ENCODE results near the gene ZNF462.

Gene ZNF462

DNA sequence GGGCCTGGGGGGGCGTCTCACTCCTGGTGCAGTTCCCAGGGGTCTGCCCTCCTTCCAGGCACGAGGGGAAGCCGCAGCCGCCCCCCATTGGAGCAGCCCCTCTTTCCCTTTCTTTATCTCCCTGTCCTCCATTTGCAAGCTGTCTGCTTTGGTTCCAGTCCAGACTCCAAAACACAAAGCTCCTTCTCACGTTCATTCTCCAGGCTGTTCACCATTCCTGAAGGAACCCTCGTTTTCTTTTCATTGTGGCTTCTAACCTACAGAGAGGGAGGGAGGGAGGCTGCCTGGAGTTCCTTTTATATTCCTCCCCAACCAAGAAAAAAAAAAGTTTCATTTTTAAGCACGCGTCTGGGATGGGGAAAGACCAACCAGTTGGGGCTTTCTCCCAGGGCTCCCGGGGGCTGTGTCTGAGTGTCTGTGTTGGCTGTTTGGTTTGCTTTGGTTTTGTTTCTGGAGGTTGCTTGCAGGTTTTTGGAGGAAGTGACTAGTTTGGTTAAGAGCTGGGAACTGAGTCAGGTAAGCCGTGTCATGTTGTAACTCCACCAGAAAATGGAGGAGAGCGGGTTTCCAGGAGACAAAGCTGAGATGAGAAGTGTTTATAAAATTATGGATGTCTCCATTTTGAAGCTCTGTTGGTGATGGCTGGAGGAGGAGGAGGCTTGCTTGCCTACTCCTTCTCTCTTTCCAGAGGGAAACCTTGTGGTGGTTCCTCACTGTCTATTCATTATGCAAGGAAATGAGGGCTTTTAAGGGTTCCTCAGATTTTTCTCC lies 1.6 kb downstream of the ZNF462 start:
- no peak for DNase-seq

DNA sequence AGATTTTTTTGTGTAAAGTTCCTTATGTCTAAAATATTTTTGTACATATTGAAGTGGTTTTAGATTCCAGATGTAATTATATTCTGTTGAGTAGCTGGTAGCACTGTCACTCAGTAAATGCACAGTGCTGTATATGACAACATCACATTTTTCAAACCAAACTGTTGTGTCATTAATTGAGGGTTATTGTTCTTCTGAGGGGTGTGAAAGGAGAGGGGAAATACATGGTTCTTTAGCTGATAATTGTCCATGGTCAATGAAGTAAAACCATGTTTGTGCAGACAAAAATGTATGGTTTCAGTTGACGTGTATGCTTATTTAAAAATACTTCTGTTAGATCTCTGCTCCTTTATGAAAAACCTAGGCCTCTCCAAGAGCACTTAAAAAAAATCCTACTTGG lies 3.3 kb downstream of the ZNF462 start:
- DNase-seq: no peak

DNA sequence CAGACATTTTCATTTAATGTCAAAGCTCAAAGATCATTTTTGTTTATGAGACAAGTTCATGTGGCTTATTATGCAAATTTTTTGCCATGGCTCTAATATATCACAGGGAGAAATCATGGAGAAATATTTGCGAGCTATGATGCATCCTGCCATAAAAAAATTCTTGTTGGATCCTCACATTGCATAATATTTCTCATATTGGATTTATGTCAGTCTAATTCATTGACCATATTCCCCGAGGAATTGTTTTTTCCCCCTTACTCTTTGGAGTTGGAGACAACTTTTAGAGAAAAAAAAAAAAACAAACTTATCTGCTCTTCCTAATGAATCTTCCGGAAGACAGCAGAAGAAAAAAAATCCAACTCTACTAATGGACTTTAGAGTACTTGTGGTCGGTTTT lies 4.3 kb downstream of the ZNF462 start:
- no peak for DNase-seq

DNA sequence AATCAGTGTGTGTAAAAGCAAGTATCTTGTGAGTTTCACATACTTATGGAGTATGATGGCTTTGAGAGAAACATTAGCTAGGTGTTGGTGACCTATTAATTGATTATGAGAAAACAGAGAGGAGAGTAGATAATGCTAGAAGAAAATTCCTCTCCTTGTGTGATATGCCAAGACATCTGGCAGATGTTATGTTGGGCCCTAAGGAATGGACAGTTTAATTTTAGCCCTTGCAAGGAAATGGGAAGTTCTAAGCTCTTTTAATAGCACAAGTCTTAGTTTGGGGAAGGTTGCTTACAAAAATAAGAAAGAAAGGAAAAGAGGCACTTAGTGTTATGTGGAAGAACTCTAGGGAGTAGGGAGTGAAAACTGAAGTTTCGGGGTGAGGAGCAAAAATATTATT lies 5.1 kb downstream of the ZNF462 start:
- DNase-seq: no peak

GRCh38 chr9:106868565-106868964 lies 5.6 kb downstream of the ZNF462 start:
- no peak for DNase-seq

GRCh38 chr9:106869028-106869427 lies 6.1 kb downstream of the ZNF462 start:
- no peak for DNase-seq

GRCh38 chr9:106869458-106869857 lies 6.5 kb downstream of the ZNF462 start:
- DNase-seq: no peak

- no peak for DNase-seq
These were observed 9.7 kb downstream of the ZNF462 start for GRCh38 chr9:106872641-106873040.

- DNase-seq: no peak
These were observed 11.1 kb downstream of the ZNF462 start for GRCh38 chr9:106874031-106874430.

DNA sequence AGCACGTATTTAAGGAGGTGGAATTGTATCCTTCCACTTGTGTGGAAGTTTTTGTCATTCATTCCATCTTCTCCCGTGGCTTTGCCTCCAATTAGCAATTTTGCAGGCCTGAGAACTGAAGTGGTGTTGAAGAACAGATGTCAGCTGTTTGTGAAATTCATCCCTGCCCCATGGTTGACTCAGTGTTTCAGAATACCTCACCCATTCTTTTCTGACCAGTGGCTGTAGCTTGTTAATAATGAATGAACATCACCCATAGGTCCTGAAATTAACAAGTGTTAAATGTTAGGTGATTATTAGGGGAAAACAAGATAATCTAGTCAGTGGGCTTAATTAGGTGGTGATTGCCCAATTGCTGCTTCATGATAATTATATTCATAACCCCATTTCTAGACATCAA lies 11.7 kb downstream of the ZNF462 start:
- DNase-seq: no peak

GRCh38 chr9:106875529-106875928 lies 12.6 kb downstream of the ZNF462 start:
- no peak for DNase-seq

DNA sequence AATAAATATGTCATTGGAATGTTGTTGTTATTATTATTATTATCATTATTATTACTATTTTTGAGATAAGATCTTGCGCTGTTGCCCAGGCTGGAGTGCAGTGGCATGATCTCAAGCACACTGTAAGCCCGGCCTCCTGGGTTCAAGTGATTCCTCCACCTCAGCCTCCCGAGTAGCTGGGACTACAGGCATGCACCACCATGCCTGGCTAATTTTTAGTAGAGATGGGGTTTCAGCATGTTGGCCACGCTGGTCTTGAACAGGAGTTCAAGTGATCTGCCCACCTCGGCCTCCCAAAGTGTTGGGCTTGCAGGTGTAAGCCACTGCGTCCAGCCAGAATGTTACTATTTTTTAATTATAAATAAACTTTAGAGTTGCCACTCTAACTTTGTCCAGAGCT lies 14.4 kb downstream of the ZNF462 start:
- no peak for DNase-seq

DNA sequence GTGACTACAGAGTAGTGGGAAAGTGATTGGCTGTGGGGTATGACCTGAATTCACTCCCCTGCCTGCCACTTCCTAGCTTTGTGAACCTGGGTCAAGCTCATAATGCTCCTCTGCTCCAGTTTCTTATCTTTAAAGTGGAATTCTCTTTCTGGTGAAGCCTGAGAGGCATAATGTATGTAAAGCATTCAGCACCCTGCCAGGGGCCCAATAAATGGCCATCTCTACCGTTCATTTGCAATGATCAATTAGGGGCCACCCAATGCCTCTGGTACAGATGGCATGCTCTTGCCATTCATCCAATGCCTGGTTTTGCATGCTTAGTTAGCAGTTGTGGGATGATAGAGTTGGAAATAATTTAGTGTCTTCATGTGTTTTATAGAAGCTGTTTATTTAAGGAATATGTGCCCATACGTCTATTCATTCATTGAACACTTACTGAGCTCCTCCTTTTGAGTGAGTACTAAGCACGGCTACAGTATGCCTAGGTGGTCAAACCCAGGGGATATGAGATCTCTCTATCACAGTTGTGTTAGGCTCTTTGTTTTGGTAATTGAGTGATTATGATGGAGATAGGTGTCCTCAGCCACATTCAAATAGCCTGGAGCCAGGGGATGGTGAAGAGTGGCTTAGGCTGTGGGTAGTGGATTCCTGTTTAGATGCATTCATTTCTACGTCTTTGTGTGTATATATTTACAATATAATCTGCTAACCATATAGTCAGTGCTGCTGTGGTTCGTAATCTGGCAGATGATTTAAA lies 15.3 kb downstream of the ZNF462 start:
- no peak for DNase-seq

DNA sequence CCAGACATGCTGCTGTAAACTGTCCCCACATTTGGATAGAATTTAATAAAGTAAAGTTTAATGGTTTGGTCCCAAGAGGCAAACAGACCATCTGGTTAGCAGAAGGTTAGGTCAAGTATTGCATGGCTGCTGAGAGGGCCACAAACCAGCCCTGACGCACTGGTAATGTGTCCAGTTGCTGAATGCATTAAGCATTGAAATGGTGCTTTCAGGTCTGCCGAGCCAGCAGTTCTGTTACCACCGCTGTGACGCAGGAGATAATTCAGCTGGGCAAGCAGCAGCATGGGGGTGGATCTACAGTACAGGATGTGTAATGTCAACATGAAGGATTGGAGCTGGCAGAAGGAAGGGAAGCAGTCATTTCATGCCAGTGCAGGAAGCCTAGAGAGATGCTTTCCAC lies 16.0 kb downstream of the ZNF462 start:
- peak; percentile 19 for DNase-seq

GRCh38 chr9:106879439-106879882 lies 16.5 kb downstream of the ZNF462 start:
- no peak for DNase-seq

DNA sequence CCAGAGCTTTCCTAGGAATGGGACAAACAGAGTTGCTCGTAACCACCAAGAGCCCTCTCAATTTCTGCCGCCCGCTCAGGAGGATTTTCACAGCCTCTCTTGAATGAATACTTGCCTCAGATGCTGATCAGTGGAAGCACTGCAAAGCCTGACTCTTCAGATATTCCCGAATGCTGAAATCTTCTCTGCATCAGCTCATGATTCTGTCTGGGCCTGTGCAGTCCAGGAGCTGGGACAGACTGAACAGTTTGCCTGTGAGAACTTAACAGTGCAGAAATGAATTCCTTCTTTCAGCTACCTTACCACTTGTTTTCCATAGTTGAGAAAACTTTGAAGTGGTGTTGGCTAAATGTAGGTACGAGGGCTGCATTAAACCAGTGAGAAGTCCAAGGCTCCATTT lies 17.1 kb downstream of the ZNF462 start:
- DNase-seq: no peak

DNA sequence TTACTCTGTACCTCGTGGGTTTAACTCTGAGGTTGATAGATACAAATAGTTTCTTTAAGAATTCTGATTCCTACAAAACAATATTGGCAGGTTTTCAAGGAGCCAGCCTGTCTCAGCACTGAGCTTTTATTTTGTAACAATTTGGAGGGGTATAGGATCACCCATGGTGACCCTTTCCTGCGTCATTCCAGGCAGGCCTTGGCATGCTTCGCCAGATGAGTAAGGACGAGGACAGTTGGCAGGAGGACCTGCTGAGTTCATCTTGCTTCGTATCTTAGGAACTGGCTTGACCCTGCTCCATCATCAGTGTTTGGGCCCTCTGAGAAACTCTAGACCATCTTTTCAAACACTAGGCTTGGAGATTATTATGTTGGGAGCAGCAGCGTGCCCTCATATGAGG lies 17.9 kb downstream of the ZNF462 start:
- no peak for DNase-seq

DNA sequence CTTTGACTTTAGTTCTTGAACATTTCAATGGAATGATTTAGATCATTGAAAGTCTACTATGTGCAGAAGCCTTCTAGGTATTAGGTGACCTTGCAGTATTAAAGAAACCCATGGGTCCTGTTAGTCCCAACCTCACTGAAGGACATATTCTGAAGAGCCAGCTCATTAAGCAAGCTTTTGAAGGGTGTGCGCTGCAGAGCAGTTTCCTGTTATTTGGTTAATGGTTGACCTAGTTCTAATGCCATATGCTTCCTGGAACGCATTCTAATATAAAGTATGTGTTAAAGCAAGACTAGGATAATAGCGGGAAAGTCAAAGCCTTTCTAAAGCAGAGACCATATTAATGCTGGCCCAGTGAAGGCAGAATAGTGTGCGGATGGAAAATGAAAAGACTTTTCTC lies 20.1 kb downstream of the ZNF462 start:
- DNase-seq: no peak

- no peak for DNase-seq
These were observed 20.7 kb downstream of the ZNF462 start for GRCh38 chr9:106883626-106884190.

DNA sequence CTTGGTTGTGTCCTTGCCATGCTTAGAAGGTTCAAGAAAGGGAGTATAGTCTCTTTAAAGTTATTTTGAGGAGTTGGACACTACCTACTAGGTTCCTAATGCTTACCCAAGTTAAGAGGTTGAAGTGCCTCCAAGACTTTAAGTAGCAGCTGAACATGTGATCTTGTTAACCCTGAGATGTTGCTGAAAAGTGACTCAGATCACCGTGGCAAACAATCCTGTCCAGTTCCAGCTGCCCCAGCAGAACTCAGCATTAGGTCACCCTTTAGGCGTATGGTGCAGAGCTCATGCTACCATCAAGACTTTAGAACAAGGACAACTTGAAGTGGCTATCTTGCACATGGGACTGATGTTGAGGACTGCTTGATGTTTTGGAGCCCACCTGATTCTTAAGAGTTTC lies 22.5 kb downstream of the ZNF462 start:
- DNase-seq: no peak

DNA sequence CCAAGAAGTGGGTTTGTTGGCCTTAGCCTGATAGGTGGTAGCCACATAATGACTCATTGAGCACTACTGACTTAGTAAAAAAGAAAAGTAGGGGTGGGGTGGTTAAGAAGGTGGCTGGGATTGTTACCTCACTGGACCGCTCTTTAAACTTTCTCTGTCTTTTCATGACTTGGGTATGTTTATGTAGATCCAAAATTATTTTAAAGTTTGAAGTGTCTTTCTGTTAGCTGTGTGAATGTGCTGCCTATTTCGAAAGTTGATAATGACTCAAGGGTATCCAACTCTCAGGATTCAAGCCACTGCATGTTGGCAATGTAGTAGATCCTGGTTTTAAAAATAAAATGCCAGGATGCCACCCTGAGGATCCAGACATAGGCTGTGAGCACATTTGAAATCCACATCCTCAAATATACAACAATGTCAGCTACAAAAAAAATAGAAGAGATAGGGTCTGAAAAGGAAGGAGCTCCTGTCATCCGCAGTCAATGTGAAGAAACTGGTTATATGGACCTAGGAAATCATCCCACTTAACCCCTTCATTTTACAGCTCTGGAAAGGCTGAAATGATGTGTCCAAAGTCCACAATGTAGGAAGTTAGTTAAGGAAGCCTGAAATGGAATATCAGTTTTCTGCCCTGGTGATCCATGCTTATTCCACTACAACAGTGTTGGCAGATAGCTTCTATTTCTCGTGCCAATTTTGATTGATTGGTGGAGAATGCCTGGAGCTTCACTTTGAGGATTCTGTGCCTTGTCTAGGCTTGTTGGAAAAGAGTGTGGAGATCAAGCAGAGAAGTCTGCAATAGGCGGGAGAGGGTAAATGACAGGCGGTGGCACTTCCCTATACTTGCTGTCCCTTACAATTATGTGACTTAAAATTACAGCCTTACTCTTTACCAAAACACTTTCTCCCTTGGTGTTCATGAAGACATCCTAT lies 23.4 kb downstream of the ZNF462 start:
- DNase-seq: no peak

GRCh38 chr9:106887066-106887465 lies 24.1 kb downstream of the ZNF462 start:
- DNase-seq: no peak

DNA sequence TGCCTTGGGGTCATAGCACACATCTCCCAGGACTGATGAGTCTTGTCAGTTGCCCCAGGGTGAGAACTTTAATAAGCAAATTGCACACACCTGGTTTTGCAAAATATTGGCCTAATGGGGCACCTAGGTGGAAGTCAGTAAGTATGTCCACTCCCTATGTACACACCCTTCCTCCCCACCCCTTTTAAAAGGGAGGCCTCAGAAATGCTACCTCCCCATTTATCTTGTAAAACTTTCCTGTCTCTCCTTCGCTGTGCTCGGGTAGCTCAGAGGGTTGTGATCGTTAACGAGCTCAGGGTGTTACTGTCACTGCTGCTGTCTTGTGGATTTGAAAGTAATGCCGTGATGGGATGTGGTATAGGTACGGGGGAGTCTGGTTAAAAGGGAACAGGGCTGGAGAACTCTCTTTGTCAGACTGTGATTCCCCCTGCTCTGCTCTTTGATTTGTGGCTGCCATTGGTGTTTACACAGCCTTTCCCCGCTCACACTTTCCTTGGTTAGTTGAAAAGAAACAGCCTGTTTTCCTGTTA lies 26.2 kb downstream of the ZNF462 start:
- no peak for DNase-seq
